GM12873 (cell line): ENCODE measurements around the gene PSMD13.

Experiments
- CTCF ChIP-seq: IDR thresholded peaks from 2 replicates; pipeline ENCODE4 v1.5.1; 2012; ENCODE audit warnings: low read depth, mild to moderate bottlenecking, moderate library complexity, low read length, control low read depth; ENCODE audit not compliant: insufficient read depth; ENCODE audit errors: missing control alignments

The PSMD13 gene

GRCh38 chr11:203056-203944 is 33.5 kb upstream of the PSMD13 start:
- TF ChIP-seq CTCF: no peak

DNA sequence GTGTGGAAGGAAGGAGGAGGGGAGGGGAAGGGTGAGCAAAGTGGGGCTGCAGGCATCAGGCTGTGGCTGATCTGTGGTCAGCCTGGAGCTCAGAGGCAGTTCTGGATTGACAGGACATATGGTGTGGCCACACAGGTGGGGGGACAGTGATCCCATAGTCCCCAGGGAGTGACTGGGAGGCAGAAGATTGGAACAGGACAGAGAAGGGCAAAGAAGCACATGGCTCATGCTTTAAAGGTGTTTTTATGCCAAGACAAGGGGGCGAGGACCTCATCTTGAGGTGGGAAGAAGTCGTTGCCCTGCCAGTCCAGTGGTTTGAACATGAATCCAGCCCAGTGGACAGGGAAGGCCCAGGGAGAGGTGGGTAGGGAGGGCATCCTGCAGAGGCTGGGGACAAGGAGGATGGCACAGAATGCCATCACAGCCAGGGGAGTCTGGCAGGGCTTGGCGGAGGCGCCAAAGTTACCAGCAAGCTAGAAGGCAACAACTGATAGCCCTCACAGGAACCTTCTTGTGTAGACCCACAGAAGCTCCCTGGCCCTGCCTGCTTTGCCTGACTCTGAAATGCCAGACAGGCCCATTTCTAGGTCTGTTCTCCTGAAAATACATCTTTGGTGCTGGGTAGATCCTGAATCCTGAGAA is 32.7 kb upstream of the PSMD13 start:
- no peak for TF ChIP-seq CTCF

DNA sequence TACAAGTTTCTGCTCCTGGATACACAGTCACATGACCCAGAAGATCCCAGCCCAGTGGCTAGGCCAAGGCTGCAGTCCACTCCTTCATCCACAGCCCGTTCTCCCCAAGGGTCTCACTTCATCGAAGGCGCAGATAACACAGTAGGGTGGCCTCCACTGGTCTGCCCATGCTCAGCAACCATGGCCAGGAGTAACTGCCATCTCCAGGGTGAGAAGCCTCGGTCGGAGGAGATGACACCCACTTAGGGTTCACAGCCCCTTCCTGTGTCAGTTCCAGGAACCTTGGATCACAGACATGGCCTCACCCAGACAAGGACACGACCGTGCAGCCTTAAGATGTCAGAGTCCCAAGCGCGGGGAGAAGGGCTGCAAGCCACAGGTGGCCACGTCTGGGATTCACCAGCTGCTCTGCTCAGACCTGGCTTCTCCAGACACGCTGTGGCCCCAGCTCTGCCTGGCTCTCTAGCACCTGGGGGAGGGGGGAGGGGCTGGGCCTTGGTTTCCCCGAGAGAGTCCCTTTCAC is 32.1 kb upstream of the PSMD13 start:
- TF ChIP-seq CTCF: no peak

- no peak for TF ChIP-seq CTCF
Measured at GRCh38 chr11:205221-206001, 31.4 kb upstream of the PSMD13 start.

GRCh38 chr11:206002-206384 is 30.8 kb upstream of the PSMD13 start:
- no peak for TF ChIP-seq CTCF

DNA sequence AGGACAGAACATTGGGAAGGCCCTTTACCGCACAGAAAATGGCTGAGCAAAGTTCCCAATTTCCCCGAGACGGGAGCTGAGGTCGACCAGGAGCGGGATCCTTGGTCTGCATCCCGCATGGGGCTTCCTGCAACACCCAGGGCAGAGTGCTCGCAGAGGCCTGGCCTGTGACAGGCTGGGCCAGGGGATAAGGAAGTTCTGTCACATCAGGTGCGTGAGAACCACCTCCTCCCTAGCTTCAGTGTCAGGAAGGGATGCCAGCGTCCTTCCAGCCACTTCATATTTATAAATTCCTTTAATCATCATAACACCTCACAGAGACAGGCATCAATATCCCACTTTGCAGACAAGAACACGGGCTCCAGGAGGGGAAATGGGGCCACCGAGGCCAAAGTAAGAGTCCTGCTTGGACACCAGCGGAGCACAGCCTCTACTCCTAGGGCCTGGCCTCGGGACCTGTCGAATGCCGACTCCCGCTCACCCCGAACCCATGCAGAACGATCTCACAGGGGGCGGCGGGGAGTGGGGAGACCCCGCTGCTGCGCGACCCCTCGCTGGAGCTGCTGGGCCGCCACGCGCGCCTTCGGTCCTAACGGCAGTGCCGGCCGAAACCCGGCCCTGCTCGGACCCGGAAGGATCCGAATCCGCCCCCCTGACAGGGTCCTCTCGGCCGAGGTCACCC is 30.1 kb upstream of the PSMD13 start:
- TF ChIP-seq CTCF: no peak
